Omental fat pad (tissue), 4 donors: ENCODE data around the gene IGFL1. TPM values are rescaled to one million over a fixed set of nuclear protein-coding genes. Genes with fewer than 3 reads are reported as not detected.
"Not testable (repeated sequence)": the region's sequence is repeated elsewhere in the genome, so short reads cannot be mapped to it uniquely, and the experiment has no call there.

Experiments used
- ATAC-seq: fragments of 150-250 bp; one replicate; pipeline ENCODE4 v1.9.1; 2016; ENCODE audit warnings: mild to moderate bottlenecking, moderate library complexity; ENCODE audit not compliant: low FRiP score
- DNase-seq: peaks from one replicate; pipeline ENCODE4 v3.0.0-alpha.2; 2019; ENCODE audit warnings: low spot score
- total RNA-seq, 4 donors: library from RNA; depleted of rRNA; stranded (reverse); fragments of >200 nt; gene quantifications; one replicate each; pipeline ENCODE4 v1.1.0, GENCODE V29; 2016
- TF ChIP-seq, protein P1 (sequence below), 3 donors: fragments of 450-650 bp; IDR thresholded peaks; one replicate each; pipeline ENCODE4 v1.5.1; 2016 to 2017; ENCODE audit warnings: antibody characterized with exemption in 3 of 3, mild to moderate bottlenecking in 3 of 3, moderate library complexity in 2 of 3

Gene IGFL1
- total RNA-seq, 4 donors from 2014 or later, result not detected

GRCh38 chr19:46210669-46211068 lies 18.9 kb upstream of the IGFL1 start:
- DNase-seq, result no peak

DNA sequence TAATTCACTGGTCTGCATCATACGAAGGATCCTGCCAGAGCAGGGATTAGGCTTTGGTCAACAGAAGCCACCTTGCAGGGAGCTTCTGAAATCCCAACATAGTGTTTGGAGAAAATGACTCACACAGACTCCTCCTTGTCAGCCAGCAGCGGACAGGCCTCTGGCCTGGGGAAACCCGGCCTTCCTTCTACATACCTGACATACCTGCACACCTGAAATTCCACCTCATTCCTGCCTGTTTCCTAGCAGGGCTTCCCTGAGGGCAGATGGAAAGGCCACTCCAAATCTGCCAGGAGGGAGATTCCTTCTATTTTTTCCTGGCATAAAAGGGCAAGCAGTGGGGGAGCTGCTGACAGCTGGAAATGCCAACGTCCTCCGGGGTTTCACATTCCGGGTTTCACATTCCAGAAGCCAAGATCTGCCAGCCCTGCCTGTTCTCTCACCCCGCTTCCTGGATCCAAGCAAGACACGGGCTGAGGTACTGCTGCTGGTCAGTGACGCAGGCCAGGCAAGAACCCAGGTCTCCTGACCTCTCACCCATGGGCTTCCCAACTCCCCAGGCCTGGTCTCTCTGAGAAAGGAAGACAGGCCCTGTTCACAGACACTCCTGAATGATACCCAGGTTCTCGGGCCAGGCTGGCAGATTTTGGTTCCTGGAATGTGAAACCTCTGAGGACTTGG lies 18.2 kb upstream of the IGFL1 start:
- DNase-seq, result no peak
- peak; percentile 78 for ATAC-seq
- TF ChIP-seq, protein P1, sequence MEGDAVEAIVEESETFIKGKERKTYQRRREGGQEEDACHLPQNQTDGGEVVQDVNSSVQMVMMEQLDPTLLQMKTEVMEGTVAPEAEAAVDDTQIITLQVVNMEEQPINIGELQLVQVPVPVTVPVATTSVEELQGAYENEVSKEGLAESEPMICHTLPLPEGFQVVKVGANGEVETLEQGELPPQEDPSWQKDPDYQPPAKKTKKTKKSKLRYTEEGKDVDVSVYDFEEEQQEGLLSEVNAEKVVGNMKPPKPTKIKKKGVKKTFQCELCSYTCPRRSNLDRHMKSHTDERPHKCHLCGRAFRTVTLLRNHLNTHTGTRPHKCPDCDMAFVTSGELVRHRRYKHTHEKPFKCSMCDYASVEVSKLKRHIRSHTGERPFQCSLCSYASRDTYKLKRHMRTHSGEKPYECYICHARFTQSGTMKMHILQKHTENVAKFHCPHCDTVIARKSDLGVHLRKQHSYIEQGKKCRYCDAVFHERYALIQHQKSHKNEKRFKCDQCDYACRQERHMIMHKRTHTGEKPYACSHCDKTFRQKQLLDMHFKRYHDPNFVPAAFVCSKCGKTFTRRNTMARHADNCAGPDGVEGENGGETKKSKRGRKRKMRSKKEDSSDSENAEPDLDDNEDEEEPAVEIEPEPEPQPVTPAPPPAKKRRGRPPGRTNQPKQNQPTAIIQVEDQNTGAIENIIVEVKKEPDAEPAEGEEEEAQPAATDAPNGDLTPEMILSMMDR (IDR thresholded peaks at IDR 0.05), result no peak

More at GRCh38 chr19:46210669-46211068, 18.9 kb upstream of the IGFL1 start:
- ATAC-seq, result no peak
- TF ChIP-seq, protein P1 (IDR thresholded peaks at IDR 0.05), result no peak

- DNase-seq, ATAC-seq: not testable (repeated sequence)
These were observed 16.9 kb upstream of the IGFL1 start for GRCh38 chr19:46212592-46212991.

DNA sequence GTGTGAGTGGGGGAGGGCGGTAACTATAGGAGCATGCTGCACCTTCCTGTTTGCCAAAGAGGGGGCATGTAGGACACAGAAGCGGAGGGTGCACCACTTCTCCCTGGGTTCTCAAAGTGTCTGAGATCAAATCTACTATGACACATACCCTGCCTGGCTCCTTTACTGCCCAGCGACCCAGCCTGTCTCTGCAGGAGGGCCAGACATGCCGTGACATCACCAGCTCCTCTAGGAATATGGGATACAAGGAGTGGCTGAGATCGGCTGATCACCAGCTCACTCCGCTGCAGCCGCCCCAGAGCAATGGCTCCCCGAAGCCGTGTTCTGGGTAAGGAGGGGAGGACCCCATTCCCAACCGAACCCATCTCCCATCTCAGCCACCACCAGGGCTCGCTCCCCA lies 16.4 kb upstream of the IGFL1 start:
- ATAC-seq, result no peak
- DNase-seq, result no peak
- TF ChIP-seq, protein P1 (IDR thresholded peaks at IDR 0.05), result no peak

DNA sequence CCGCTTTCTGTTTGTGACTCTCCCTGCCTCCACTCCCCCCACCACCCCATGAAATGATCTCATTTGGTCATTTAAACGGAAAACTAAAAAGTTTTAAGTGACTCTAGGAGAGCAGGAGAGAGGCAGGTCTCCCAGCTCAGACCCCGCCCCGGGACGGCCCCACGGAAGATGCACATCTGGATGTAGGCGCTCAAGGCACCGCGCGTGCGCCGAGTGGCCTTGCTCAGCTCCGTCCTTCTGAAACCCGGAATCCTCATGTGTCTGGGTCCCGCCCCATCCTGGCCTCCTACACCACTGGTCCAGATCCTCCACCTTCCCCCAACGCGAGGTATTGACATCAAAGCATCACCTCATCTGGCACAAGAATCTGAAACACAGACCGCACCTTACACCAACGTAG lies 15.7 kb upstream of the IGFL1 start:
- DNase-seq, result no peak
- no peak for ATAC-seq
- TF ChIP-seq, protein P1 (IDR thresholded peaks at IDR 0.05), result no peak

GRCh38 chr19:46216612-46217011 lies 12.9 kb upstream of the IGFL1 start:
- no peak for ATAC-seq
- DNase-seq, result no peak
- TF ChIP-seq, protein P1 (IDR thresholded peaks at IDR 0.05), result no peak

GRCh38 chr19:46217476-46217875 lies 12.1 kb upstream of the IGFL1 start:
- no peak for DNase-seq
- TF ChIP-seq, protein P1 (IDR thresholded peaks at IDR 0.05), result no peak

More at GRCh38 chr19:46217476-46217875, 12.1 kb upstream of the IGFL1 start:
- no peak for ATAC-seq
